Measurements from ENCODE around the gene RPL19. TPM values are rescaled to one million over a fixed set of nuclear protein-coding genes. Genes with fewer than 3 reads are reported as not detected.

RPL19 gene
- total and polyA plus RNA-seq, 4 donors: 475 to 999 (median 749) TPM

DNA sequence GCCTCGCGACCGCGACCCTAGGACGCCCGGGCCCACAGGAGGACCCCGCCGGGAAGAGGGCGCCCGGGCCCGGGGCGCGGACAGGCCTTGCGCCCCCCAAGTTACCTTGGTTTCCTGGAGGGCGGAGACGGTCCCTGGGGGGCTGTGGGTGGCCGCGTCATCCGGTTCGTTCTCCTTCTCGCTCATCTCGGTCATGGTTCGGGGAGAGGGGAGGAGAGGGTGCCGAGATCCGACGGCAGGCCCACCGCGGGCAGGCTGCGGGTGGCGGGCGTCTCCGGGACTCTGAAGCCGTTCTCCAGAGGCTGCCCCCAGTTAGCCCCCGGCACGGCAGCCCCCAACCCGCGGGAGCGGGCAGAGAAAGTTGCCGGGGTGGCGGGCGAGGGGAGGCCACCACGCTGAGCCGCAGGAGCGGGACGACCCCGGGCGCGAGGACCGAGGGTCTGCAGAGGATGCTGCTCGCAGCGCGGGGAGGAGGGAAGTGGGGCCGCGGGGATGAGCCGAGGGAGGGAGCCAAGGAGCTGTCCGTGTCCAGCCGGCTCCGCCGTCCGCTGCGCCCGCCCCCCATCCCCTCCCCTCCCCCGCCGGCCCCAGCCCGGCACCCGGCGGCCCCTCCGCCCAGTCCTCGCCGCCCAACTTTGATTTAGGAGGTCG is 25.4 kb downstream of the RPL19 start, which contains the start of gene STAC2:
STAC2 (minus strand) TSS at position 638 of the 651 bp plus-strand sequence; CDS start at position 195, 443 bp downstream.
- Histone ChIP-seq H3K9me3 (ENCODE audit: control insufficient read depth in 4 of 4, low read length in 3 of 4) (no peaks in the 10 kb centered on the region), H3K4me1 (ENCODE audit: control insufficient read depth in 4 of 4, insufficient read depth in 4 of 4, low read length in 3 of 4) (peaks cover 0 to 15% (median 6%) of the 10 kb centered on the region in 4 donors), H3K4me3 (ENCODE audit: low read depth in 1 of 3, low read length in 3 of 3) (peak within 1 kb of the TSS in 1 of 3 donors; percentile 39), H3K36me3 (ENCODE audit: control insufficient read depth in 4 of 4, insufficient read depth in 3 of 4, low read depth in 1 of 4, low read length in 3 of 4) (no peaks in the 10 kb centered on the region), H3K27me3 (ENCODE audit: control insufficient read depth in 4 of 4, insufficient read depth in 4 of 4, low read length in 3 of 4) (peaks cover 0 to 8% (median 6%) of the 10 kb centered on the region in 4 donors), H3K27ac (ENCODE audit: low read depth in 1 of 2, low read length in 2 of 2) (no peak within 1 kb of the TSS), H3K9ac (ENCODE audit: low read depth in 1 of 2, low read length in 2 of 2) (no peak within 1 kb of the TSS)
- TF ChIP-seq, protein P1, sequence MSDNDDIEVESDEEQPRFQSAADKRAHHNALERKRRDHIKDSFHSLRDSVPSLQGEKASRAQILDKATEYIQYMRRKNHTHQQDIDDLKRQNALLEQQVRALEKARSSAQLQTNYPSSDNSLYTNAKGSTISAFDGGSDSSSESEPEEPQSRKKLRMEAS (IDR thresholded peaks at IDR 0.05): no peak
- TF ChIP-seq EGR1 (IDR thresholded peaks at IDR 0.05; ENCODE audit: low read depth in 2 of 2) (no peak), FOXA2 (IDR thresholded peaks at IDR 0.05) (no peak), HNF4G (IDR thresholded peaks at IDR 0.05) (no peak), RAD21 (IDR thresholded peaks at IDR 0.05) (no peak), HNF4A (conservative IDR thresholded peaks at IDR 0.05) (no peak), JUND (IDR thresholded peaks at IDR 0.05) (no peak), FOXA1 (IDR thresholded peaks at IDR 0.05) (no peak), SP1 (IDR thresholded peaks at IDR 0.05) (no peak), TAF1 (conservative IDR thresholded peaks at IDR 0.05) (no peak)
- TF ChIP-seq, protein P2, sequence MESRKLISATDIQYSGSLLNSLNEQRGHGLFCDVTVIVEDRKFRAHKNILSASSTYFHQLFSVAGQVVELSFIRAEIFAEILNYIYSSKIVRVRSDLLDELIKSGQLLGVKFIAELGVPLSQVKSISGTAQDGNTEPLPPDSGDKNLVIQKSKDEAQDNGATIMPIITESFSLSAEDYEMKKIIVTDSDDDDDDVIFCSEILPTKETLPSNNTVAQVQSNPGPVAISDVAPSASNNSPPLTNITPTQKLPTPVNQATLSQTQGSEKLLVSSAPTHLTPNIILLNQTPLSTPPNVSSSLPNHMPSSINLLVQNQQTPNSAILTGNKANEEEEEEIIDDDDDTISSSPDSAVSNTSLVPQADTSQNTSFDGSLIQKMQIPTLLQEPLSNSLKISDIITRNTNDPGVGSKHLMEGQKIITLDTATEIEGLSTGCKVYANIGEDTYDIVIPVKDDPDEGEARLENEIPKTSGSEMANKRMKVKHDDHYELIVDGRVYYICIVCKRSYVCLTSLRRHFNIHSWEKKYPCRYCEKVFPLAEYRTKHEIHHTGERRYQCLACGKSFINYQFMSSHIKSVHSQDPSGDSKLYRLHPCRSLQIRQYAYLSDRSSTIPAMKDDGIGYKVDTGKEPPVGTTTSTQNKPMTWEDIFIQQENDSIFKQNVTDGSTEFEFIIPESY (IDR thresholded peaks at IDR 0.05): no peak
- TF ChIP-seq, protein P3, sequence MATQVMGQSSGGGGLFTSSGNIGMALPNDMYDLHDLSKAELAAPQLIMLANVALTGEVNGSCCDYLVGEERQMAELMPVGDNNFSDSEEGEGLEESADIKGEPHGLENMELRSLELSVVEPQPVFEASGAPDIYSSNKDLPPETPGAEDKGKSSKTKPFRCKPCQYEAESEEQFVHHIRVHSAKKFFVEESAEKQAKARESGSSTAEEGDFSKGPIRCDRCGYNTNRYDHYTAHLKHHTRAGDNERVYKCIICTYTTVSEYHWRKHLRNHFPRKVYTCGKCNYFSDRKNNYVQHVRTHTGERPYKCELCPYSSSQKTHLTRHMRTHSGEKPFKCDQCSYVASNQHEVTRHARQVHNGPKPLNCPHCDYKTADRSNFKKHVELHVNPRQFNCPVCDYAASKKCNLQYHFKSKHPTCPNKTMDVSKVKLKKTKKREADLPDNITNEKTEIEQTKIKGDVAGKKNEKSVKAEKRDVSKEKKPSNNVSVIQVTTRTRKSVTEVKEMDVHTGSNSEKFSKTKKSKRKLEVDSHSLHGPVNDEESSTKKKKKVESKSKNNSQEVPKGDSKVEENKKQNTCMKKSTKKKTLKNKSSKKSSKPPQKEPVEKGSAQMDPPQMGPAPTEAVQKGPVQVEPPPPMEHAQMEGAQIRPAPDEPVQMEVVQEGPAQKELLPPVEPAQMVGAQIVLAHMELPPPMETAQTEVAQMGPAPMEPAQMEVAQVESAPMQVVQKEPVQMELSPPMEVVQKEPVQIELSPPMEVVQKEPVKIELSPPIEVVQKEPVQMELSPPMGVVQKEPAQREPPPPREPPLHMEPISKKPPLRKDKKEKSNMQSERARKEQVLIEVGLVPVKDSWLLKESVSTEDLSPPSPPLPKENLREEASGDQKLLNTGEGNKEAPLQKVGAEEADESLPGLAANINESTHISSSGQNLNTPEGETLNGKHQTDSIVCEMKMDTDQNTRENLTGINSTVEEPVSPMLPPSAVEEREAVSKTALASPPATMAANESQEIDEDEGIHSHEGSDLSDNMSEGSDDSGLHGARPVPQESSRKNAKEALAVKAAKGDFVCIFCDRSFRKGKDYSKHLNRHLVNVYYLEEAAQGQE (IDR thresholded peaks at IDR 0.05): no peak
- TF ChIP-seq, protein P4, sequence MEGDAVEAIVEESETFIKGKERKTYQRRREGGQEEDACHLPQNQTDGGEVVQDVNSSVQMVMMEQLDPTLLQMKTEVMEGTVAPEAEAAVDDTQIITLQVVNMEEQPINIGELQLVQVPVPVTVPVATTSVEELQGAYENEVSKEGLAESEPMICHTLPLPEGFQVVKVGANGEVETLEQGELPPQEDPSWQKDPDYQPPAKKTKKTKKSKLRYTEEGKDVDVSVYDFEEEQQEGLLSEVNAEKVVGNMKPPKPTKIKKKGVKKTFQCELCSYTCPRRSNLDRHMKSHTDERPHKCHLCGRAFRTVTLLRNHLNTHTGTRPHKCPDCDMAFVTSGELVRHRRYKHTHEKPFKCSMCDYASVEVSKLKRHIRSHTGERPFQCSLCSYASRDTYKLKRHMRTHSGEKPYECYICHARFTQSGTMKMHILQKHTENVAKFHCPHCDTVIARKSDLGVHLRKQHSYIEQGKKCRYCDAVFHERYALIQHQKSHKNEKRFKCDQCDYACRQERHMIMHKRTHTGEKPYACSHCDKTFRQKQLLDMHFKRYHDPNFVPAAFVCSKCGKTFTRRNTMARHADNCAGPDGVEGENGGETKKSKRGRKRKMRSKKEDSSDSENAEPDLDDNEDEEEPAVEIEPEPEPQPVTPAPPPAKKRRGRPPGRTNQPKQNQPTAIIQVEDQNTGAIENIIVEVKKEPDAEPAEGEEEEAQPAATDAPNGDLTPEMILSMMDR (IDR thresholded peaks at IDR 0.05; ENCODE audit: low read depth, low read length, missing input control): no peak
- TF ChIP-seq, protein P5, sequence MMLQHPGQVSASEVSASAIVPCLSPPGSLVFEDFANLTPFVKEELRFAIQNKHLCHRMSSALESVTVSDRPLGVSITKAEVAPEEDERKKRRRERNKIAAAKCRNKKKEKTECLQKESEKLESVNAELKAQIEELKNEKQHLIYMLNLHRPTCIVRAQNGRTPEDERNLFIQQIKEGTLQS (IDR thresholded peaks at IDR 0.05): no peak
- 3% methylated on average over 71 of the region's 71 CpGs for WGBS
- no peak for DNase-seq (ENCODE audit: low spot score)

All from liver (tissue), 9 donors.